A673 (cell line): ENCODE results near the gene BEST1. TPM values are rescaled to one million over a fixed set of nuclear protein-coding genes. Genes with fewer than 3 reads are reported as not detected.

Experiments used
- BruUV-seq: library from RNA; stranded (reverse); fragments of 400-500 nt; replicated peaks from 2 replicates; lab custom pipeline; 2021; lab: Mats Ljungman, UMichigan
- CTCF ChIA-PET: fragments of 300-600 bp; sonication (Branson Sonifier 250); formaldehyde crosslinking; loops from one replicate; lab custom pipeline; 2022; ENCODE audit warnings: antibody characterized with exemption; lab: Charles Lee
- POLR2A ChIA-PET: fragments of 300-600 bp; sonication (Branson Sonifier 250); formaldehyde crosslinking; loops from one replicate; lab custom pipeline; 2022; ENCODE audit warnings: antibody characterized with exemption; ENCODE audit not compliant: low non-redundant PET; lab: Charles Lee
- DNase-seq: peaks from one replicate; pipeline ENCODE4 v3.0.0-alpha.2; 2015; ENCODE audit warnings: low spot score
- H3K27ac ChIP-seq: fragments of 200-600 bp; sonication (generic); 2 replicates; pipeline ENCODE4 v1.5.1; 2016; ENCODE audit warnings: mixed run types, low read depth, mild to moderate bottlenecking, mixed read lengths, antibody characterized with exemption, low read length; ENCODE audit not compliant: poor library complexity, severe bottlenecking
- H3K27me3 ChIP-seq: fragments of 200-600 bp; sonication (generic); replicated peaks from 2 replicates; pipeline ENCODE4 v1.6.1; 2017; ENCODE audit warnings: mixed run types, low read depth, mild to moderate bottlenecking, mixed read lengths, antibody characterized with exemption, low read length; ENCODE audit not compliant: insufficient read depth, poor library complexity
- H3K36me3 ChIP-seq: fragments of 200-600 bp; sonication (generic); 2 replicates; pipeline ENCODE4 v1.6.1; 2016; ENCODE audit warnings: mixed run types, mild to moderate bottlenecking, mixed read lengths, antibody characterized with exemption, low read length; ENCODE audit not compliant: insufficient read depth, poor library complexity, severe bottlenecking
- H3K4me1 ChIP-seq: fragments of 200-600 bp; sonication (generic); 2 replicates; pipeline ENCODE4 v1.6.1; 2017; ENCODE audit warnings: mixed run types, mild to moderate bottlenecking, mixed read lengths, antibody characterized with exemption, low read length; ENCODE audit not compliant: insufficient read depth, poor library complexity, severe bottlenecking
- H3K4me3 ChIP-seq: fragments of 200-600 bp; sonication (generic); 2 replicates; pipeline ENCODE4 v1.5.1; 2016; ENCODE audit warnings: low read depth, mixed run types, mild to moderate bottlenecking, mixed read lengths, low read length; ENCODE audit not compliant: poor library complexity, severe bottlenecking
- H3K9me3 ChIP-seq: fragments of 200-600 bp; sonication (generic); 2 replicates; pipeline ENCODE4 v1.6.1; 2016; ENCODE audit warnings: mixed run types, low read depth, mild to moderate bottlenecking, mixed read lengths, antibody characterized with exemption, low read length; ENCODE audit not compliant: poor library complexity, severe bottlenecking
- EZH2 ChIP-seq: fragments of 200-600 bp; sonication (generic); IDR thresholded peaks from 2 replicates; pipeline ENCODE4 v1.6.1; 2017; ENCODE audit warnings: borderline replicate concordance, low read depth, mild to moderate bottlenecking, mixed read lengths, antibody characterized with exemption, low read length; ENCODE audit not compliant: poor library complexity, severe bottlenecking
- intact Hi-C: fragments of 100-400 bp; cut with micrococcal nuclease; formaldehyde crosslinking; loops from one replicate; pipeline ENCODE4 v1.10.0; 2022; ENCODE audit not compliant: unreplicated experiment
- total RNA-seq: library from RNA; stranded (reverse); gene quantifications from 2 replicates; pipeline ENCODE4 v1.2.3, GENCODE V29; 2021
- TF ChIP-seq, protein P1 (sequence below): fragments of 300-800, 200-600 bp; sonication (generic); conservative IDR thresholded peaks from 2 replicates; pipeline ENCODE4 v1.5.1; 2017; ENCODE audit warnings: low read depth, mild to moderate bottlenecking, antibody characterized with exemption, low read length, moderate library complexity, mixed read lengths

BEST1 gene
- total RNA-seq, 1 experiment from 2014 or later = 5.3 TPM

DNA sequence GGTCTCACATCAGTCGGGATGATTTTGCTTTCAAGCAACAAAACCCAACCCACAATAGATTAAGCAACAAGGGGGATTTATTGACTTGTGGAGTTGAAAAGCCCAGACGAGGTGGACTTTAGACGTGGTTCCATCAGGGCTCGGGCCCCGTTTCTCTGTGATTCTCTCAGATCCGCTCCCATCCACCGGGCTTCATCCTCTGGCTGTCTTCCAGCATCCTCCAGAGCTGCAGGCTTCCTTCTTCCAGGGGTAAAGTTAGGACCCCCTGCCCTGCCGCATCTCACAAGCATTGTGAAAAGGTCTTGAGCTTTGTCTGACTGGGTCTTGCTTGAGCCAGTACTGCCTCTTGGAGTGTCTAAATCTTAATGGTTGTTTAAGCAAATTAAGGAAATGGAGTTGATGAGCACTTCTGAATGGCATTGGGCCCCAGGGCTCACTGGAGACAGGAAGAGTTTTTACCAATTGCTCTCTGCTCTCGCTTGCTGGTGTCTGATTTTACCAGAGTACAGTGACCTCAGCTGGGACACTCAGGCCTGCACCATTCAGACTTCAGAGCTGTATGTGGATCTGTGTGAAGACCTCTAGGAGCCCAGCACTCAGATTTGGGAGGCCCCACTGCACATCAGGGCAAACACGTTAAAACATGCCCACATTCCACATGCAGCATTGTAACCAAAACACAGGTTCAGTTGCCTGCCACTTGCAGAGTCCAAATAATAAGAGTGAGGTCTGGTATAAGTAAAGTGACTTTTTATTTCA is 30.8 kb downstream of the BEST1 start:
- no peak overlapping the region for H3K27ac ChIP-seq
- POLR2A ChIA-PET = no interaction called here

DNA sequence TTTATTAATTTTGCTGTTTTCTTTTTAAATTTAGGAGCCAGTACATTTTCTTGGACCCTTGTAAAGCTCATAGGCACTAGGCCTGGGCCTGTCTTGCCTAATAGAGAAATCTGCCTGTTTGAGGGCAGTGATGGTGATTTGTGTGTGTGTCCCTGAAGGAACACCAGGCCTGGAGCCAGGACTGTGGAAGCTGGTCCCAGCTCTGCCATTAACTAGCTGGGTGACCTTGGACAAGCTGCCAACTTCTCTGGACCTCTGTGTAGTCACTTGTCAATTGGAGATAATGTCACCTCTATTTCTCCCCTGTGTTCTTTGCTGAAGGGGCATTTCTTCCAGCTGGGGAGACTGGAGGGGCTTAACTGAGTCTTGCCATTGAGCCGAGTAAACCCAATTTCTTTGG is 33.3 kb downstream of the BEST1 start:
- Histone ChIP-seq H3K27ac (no peak overlapping the region), H3K4me3 (no peak overlapping the region), H3K36me3 (no peaks in the 10 kb centered on the region), H3K27me3 (no peaks in the 10 kb centered on the region), H3K9me3 (peaks cover 7% of the 10 kb centered on the region), H3K4me1 (peaks cover 10% of the 10 kb centered on the region)
- DNase-seq = no peak
- intact Hi-C loops = no loop called here
- ChIA-PET CTCF (interaction anchor here (0.9 kb wide), 1 partner anchor 85 kb away, joined by 3 read pairs; no protein-coding TSS in a partner anchor), POLR2A (no interaction called here)
- TF ChIP-seq EZH2 = no peak
- TF ChIP-seq, protein P1, sequence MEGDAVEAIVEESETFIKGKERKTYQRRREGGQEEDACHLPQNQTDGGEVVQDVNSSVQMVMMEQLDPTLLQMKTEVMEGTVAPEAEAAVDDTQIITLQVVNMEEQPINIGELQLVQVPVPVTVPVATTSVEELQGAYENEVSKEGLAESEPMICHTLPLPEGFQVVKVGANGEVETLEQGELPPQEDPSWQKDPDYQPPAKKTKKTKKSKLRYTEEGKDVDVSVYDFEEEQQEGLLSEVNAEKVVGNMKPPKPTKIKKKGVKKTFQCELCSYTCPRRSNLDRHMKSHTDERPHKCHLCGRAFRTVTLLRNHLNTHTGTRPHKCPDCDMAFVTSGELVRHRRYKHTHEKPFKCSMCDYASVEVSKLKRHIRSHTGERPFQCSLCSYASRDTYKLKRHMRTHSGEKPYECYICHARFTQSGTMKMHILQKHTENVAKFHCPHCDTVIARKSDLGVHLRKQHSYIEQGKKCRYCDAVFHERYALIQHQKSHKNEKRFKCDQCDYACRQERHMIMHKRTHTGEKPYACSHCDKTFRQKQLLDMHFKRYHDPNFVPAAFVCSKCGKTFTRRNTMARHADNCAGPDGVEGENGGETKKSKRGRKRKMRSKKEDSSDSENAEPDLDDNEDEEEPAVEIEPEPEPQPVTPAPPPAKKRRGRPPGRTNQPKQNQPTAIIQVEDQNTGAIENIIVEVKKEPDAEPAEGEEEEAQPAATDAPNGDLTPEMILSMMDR = no peak
- no TSS peak for BruUV-seq

More for the DNA sequence above, 30.8 kb downstream of the BEST1 start:
- H3K36me3 ChIP-seq = no peaks in the 10 kb centered on the region
- no peak for DNase-seq
- CTCF ChIA-PET = no interaction called here
- TF ChIP-seq, protein P1 = no peak
- no peak for TF ChIP-seq EZH2
- no peaks in the 10 kb centered on the region for H3K27me3 ChIP-seq
- intact Hi-C loops = no loop called here
- H3K9me3 ChIP-seq = no peaks in the 10 kb centered on the region
- H3K4me1 ChIP-seq = peaks cover 10% of the 10 kb centered on the region
- BruUV-seq = no TSS peak
- no peak overlapping the region for H3K4me3 ChIP-seq

DNA sequence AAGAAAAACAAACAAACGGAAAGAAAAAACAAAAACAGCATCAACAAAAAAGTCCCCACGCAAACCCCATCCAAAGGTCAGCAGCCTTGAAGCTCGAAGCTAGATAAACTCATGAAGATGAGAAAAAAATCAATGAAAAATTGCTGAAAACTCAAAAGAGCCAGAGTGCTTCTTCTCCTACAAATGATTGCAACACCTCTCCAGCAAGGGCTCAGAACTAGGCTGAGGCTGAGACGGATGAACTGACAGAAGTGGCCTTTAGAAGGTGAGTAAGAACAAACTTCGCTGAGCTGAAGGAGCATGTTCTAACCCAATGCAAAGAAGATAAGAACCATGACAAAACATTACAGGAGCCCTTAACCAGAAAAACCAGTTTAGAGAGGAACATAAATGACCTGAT is 35.7 kb downstream of the BEST1 start:
- no peak overlapping the region for H3K4me3 ChIP-seq
- intact Hi-C loops = no loop called here
- TF ChIP-seq, protein P1 = no peak
- no peak for TF ChIP-seq EZH2
- H3K27ac ChIP-seq = no peak overlapping the region
- no peaks in the 10 kb centered on the region for H3K36me3 ChIP-seq
- POLR2A ChIA-PET = no interaction called here
- no peaks in the 10 kb centered on the region for H3K27me3 ChIP-seq
- CTCF ChIA-PET = no interaction called here
- no peak for DNase-seq
- no TSS peak for BruUV-seq
- peaks cover 3% of the 10 kb centered on the region for H3K4me1 ChIP-seq
- peaks cover 7% of the 10 kb centered on the region for H3K9me3 ChIP-seq
